H1 (cell line): ENCODE data around the gene TRABD. TPM values are rescaled to one million over a fixed set of nuclear protein-coding genes. Genes with fewer than 3 reads are reported as not detected.

Experiments
- CHD7 ChIP-seq: fragments of 300-600 bp; sonication (generic); IDR thresholded peaks from 2 replicates; pipeline ENCODE4 v1.7.1; 2012; ENCODE audit warnings: low read length, moderate library complexity, mild to moderate bottlenecking, inconsistent platforms; ENCODE audit not compliant: insufficient replicate concordance
- polyA plus RNA-seq, 7 experiments: library from polyadenylated mRNA; depleted of rRNA in 3 of 7; stranded (reverse) in 5 of 7; unstranded in 2 of 7; fragments of >200 nt in 5 of 7; fragments of 200-250 nt in 2 of 7; gene quantifications; 1 replicate in 5 of 7; 2 replicates in 1 of 7; 4 replicates in 1 of 7; pipeline versions ENCODE4 v1.2.1 to v1.2.3, GENCODE V29; 2011 to 2013; ENCODE audit warnings: missing spikeins in 2 of 7, mixed read lengths in 2 of 7
- total RNA-seq: library from RNA; stranded (reverse); fragmentation: NEBNext Ultra II Directional; extraction: Animal tissue kit (Norgen Biotek cat#: 25700); gene quantifications from 2 replicates; pipeline ENCODE4 v1.2.1, GENCODE V29; 2021

TRABD gene
- total and polyA plus RNA-seq, 2 of the 8 experiments (the other 6 are each of a cell fraction or from before 2014, with no cell fraction given), result 44.2 to 57.5 TPM

- no peak for TF ChIP-seq CHD7
- TF ChIP-seq, all 59 proteins: peak for 0
These were observed 20.1 kb upstream of the TRABD start (continued) for GRCh38 chr22:50165436-50166123.
